H4 (cell line): ENCODE results near the gene PRTFDC1. TPM values are rescaled to one million over a fixed set of nuclear protein-coding genes. Genes with fewer than 3 reads are reported as not detected.

Source experiments
- DNase-seq: peaks from one replicate; pipeline ENCODE4 v3.0.0-alpha.2; 2015; ENCODE audit warnings: low spot score
- total RNA-seq: library from RNA; depleted of rRNA; stranded (reverse); fragments of >200 nt; shearing (Covaris generic); gene quantifications from 2 replicates; pipeline ENCODE4 v1.2.3, GENCODE V29; 2014

PRTFDC1 gene
- total RNA-seq, 1 experiment from 2014 or later, result 22.8 TPM

DNA sequence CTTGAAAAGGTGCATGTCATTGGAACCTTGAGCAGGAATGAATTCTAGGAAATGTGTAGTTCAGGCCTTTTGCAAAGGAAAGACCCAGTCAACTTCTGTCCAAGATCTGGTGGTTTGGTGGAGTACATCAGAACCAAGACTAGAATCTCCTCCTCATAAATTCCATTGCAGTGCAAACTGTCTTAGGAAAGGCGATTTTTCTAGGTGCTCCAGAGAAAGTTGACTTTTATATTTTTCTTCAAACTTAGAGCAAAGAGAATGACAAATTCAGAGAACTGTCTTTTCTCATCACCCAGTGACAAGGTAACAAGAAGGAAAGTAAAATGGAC lies 50.0 kb downstream of the PRTFDC1 start:
- DNase-seq, result no peak

DNA sequence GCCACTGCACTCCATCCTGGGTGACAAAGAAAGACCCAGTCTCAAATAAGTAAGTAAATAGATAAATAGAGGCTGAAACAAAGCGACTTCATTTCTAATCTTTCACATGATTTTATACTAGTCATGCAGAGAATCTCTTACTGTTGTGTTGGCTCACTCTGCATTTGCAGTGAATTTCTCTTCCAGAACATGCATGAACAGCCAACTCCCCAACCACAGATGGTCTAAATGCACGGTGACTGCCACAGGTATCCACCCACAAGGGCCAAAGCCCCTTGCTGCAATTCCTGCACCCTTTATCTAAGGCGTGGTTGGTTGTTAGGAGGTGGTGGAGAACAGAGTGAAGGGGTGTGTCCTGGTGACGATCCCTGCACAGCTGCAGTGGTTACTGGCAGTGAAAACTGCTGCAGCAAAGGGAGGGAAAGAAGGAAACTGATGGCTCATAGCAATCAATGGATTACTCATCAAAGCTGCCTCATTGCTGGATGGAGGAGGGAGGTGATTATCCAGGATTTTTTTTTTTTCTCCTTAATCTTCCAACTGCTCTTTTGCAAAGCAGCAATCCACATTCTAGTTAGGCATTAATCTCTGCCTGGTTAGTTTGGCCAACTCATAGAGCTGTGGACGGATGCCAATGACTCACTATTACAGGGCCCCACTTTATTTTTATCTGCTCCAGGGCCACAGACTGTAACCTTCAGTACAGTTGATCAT lies 50.6 kb downstream of the PRTFDC1 start:
- peak; percentile 54 for DNase-seq

DNA sequence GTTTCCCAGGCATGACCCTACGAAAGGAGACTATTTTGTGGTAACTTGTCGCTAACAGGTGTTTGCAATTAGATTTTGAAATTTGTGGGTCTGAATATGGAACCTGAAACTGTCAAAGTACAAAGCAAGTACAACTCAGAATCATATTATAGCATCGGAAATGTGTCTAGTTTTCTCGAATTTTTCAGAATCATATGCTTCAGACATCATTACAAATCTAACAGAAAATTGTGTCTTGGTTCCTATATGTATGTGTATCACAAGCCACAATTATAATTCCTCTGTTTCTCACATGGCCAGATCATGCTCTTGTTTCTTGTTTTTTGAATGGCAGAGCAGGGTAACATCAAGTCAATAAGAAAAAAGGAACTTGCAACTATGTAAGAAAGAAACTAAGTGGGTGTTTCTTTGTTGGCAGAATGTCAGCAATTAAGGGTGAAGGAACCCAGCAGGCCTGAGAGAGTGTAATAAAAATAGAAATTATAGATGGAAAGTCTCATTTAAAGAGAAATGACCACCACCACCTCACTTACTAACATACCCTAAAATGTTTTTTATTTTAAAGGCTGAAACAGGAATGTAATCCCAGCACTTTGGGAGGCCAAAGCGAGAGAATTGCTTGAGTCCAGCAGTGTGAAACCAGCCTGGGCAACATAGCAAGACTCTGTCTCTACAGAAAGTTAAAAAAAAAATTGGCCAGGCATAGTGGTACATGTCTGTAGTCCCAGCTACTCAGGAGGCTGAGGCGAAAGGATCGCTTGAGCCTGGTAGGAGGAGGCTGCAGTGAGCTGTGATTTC lies 51.3 kb downstream of the PRTFDC1 start:
- no peak for DNase-seq

DNA sequence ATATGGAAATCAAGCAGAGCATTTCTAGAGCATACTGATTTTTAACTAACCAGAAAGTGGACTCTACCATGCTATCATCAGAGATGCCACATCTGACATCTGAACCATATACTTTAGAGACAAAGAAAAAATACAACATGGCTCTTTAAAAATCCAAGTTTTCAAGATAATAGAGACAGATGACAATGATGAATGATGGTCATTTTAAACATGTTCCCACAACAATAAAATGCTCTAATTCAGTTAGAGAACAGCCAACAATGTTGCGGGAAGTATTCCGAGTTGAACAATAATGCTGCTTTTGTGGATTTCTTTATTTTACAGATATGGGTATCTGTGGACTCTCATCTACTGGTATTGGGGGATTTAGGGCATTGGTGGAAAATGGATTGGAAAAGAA lies 52.8 kb downstream of the PRTFDC1 start:
- no peak for DNase-seq

DNA sequence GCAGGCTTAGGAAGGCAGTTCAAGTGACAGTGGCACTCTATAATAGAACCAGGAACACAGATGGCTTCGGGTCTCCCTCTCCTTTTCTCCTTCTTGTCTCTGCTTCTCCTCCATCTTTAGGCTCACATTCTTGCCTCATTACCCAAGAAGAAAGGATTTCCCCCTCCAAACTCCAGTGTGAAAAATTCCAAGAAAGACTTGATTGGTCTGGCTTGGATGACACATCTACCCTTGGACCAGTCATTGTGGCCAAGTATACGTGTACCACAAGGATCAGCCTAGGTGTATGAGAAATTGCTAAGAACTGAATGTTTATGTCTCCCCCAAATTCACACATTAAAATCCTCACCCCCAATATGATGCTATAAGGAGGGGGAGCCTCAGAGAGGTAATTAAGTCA lies 53.9 kb downstream of the PRTFDC1 start:
- DNase-seq, result no peak

DNA sequence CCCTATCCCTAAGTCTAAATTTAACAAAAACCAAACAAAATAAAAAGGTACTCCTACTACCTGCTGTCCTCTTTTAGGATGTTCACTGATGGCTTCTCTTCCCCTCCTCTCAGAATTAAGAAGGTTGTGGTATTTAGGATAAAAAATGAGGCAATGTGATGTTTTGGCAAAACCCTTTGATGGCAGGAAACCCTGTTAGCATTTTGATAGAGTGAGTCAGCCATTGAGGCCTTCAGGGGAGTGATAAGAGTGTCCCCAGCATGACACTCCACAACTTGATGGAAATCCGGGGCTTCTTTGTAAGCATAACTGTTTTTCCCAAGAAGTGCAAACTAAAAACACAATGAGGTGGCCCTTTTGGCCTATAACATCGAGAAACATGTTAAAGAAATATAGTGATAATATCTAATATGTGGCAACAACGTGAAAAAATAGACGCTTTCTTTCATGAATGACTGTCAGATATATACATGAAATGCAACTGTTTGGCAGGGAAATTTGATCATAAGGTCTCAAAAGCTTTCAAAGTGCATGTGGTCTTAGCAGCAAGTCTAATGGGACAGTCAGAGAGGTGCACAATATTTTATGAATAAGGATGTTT lies 55.0 kb downstream of the PRTFDC1 start:
- DNase-seq, result peak; percentile 31

DNA sequence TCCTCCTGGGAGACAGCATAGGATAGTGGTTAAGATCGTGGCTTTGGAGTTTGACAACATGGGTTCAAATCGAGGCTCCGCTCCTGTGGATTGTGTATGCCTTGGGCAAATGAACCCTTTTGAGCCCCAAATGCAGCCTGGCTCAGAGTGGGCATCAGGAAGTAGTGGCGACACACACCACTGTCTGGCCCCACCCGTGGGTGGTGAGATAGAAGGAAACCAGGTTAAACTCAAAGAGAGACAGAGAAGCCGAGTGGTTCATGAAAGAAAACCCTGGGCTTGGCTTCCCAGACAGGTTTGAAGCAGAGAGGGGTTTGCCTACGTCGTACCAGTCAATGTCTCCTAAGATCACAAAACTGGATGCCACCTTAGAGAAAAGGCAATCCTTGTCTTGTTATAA lies 57.7 kb downstream of the PRTFDC1 start:
- DNase-seq, result no peak

DNA sequence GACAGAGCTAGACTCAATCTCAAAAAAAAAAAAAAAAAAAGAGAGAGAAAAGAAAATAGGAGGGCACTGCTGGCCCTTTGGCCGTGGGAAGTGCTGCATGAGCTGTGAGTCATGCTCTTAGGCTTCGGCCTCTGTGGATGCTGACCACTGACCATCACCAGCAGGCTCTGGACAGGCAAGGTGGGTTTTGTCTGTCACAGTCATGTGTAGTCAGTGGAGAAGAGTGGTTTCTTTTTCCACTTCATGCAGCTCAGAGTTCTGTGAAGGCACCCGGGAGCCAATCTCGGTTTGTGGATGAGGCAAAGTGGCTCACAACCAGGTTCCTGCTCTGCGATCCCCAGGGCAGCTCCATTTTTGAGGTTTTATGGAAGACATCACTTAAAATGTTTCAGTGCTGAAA lies 58.1 kb downstream of the PRTFDC1 start:
- peak; percentile 15 for DNase-seq

DNA sequence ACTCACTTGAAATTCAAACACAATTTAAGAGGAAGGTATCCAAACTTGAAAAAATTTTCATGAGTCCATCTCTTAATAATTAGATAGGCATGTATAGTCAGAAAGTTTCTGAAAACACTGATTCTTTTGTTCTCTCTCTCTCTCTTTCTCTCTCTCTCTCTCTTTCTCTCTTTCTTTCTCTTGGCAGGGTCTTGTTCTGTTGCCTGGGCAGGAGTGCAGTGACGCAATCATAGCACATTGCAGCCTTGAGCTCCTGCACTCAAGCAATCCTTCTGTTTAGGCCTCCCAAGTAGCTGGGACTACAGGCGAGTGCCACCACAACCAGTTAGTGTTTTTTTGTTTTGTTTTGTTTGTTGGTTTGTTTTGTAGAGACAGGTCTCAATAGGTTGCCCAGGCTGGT lies 59.3 kb downstream of the PRTFDC1 start:
- no peak for DNase-seq

DNA sequence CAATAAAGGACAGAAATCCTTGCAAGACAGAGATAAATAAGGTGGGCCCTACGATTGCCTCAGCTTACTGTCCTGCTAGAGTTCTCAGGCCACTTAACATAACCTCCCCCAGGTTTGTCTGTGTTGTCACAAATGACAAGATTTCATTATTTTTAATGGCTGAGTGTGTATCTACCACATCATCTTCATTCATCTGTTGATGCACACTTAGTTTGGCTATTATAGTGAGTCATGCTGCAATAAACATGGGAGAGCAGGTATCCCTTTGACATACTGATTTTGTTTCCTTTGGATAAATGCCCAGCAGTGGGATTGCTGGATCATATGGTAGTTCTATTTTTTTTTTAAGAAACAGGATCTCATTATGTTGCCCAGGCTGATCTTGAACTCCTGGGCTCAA lies 60.6 kb downstream of the PRTFDC1 start:
- peak; percentile 79 for DNase-seq

DNA sequence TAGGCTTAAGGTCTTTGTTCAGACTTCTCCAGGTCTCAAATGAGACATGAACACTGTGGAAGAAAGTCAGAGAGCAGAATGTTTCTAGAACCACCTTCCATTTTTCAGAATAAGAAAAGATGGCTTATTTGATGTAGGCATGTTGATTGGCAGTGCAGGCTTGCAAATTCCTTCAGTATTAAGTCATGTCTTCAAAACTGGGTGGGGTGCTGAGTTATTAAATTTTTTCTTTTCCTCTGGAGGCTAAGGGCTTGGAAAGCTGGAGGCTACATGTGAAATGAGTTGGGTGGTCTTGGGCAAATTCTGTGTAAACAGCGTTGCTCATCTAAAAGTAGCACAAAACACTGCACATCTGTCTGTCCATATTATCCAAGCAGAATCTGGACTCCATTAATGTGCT lies 62.8 kb downstream of the PRTFDC1 start:
- DNase-seq, result no peak

DNA sequence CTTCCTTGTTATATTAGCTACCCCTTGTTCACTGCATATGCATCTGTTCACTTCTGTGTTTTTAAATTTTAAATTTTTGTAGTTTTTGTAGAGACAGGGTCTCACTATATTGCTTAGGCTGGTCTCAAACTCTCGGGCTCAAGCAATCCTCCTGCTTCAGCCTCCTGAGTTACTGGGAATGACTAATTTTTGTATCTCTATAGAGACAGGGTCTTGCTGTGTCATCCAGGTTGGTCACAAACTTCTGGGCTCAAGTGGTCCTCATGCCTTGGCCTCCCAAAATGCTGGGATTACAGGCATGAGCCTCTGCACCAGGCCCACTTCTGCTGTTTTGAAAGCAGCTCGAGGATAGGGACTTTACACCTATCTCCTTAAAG lies 64.6 kb downstream of the PRTFDC1 start:
- DNase-seq, result no peak

DNA sequence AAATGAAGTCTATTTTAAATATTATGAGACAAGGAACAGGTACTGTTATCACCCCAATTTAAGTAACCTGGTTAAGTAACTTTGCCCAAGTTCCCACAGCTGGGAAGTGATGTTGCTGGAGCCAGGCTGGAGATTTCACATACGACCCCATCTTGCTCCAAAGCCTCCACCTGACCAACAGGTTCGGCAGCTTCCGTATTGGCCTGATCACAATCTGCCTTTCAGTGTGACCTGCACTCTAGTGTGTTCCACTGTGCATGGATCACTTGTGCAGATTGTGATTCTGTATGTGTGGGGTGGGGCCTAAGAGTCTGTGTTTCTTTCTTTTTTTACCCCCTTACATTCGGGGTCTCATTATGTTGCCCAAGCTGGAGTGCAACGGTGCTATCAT lies 66.1 kb downstream of the PRTFDC1 start:
- DNase-seq, result no peak

DNA sequence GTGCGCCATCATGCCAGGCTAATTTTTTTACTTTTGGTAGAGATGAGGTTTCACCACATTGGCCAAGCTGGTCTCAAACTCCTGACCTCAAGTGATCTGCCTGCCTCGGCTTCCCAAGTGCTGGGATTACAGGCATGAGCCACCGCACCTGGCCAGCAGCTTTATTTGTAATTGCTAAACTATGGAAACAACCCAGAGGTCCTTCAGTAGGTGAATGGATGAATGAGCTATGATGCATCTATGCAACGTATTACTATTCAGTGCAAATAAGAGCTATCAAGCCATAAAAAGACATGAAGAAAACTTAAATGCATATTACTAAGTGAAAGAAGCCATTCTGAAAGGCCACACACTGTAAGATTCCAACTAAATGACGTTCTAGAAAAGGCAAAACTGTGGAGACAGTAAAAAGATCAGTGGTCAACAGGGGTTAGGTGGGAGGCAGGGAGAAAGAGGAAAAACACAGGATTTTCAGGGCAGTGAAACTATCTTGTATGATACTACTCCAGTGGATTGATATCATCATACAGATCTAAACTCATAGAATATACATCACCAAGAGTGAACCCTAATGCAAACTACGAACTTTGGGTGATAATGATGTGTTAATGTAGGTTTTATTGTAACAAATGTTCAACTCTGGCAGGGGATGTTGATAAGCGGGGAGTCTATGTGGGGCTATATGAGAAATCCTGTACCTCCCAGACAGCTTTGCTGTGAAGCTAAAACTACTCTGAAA lies 66.7 kb downstream of the PRTFDC1 start:
- DNase-seq, result no peak

DNA sequence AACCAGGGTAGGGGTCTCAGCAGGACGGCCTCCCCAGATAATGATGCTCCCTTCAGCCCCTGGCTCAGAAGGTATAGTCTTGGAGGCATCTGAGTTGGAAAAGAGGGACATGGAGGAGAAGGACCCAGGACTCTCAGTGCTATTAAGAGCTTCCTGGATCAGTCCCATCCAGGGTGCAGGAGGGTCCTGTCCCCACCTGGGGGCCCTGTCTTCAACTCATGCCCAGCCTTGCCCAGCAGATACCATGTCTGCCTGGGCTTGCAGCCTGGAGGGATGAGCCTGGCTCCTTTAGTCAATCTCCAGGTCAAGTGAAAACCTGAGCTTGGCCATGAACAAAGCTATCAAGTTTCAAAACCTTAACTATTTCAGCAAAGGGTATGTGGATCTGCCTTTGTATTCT lies 67.6 kb downstream of the PRTFDC1 start:
- DNase-seq, result no peak

DNA sequence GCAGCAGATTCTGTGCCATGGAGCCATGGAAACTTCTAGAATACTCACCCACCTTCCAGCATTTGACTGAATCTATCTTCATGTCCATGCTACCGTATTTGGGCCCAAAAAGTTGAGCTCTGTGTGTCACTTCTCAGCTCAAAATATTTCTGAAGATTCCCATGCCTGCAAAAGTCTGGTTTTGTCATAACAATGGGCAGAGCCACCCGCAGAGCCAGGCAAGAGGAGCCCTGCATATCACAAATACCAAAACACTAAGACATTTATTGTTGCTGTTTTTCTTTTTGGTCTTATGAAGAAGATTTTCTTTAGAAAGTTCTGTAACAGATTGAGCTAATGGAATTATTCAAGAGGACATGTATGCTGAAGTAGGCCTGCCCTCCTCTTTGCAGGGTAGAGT lies 68.1 kb downstream of the PRTFDC1 start:
- DNase-seq, result no peak

DNA sequence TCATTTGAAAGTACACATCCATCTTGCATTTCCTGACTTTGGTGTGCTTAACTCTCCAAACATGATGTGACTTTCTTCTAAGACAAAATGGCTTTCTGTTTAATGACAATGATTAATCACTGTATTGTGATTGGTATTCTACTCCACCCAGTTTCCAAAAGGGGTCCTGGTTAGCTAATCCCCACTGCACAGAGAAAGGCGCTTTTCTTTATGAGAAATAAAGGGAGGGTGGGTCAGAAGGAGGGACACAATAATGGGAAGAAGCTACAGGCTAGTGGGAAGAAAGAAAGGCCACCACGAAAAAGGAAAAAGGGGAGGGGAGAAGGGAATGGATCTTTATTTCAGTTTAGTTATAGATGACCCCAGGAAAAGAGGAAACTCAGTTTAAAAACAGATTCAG lies 69.2 kb downstream of the PRTFDC1 start:
- no peak for DNase-seq

DNA sequence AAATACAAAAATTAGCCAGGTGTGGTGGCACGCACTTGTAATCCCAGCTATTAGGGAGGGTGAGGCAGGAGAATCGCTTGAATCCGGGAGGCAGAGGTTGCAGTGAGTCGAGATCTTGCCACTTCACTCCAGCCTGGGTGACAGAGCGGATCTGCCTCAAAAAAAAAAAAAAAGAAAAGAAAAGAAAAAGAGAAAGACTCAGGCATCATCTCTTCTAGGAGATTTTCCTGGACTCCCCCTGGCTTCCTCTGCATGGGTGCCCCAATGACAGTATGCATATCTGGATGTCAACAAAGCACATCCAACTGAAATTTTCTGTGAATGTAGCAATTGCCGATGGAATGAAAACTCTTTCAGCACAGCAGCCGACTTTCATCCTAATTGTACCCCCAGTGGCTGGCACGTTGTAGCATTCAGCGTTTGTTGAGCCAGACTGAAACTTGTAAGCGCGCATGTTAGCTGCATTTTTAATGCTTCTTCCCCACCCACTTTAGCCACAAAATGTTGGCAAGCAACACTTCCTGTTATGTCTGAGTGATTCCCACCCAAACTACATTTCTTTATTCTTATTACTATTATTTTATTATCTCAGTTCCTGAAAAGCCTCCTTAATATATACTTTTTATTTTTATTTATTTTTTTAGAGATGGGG lies 70.2 kb downstream of the PRTFDC1 start:
- DNase-seq, result peak; percentile 70

DNA sequence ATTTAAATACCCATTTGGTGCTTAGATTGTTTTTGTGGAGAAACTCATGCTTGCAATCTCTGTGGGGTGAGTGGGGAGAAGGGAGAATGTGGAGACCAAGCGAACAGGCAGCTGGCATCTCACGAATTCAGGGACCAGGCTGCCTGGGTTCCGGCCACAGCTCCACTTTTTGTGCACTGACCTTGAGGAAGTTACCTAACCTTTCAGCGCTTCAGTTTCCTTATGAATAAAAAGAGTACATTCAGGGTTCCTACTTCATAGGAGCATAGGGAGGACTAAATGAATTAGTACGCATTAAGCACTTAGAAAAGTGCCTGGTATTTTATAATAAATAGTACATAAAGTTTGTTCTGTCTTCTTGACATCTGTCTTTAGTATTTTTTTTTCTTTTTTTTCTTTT lies 72.5 kb downstream of the PRTFDC1 start:
- DNase-seq, result no peak

DNA sequence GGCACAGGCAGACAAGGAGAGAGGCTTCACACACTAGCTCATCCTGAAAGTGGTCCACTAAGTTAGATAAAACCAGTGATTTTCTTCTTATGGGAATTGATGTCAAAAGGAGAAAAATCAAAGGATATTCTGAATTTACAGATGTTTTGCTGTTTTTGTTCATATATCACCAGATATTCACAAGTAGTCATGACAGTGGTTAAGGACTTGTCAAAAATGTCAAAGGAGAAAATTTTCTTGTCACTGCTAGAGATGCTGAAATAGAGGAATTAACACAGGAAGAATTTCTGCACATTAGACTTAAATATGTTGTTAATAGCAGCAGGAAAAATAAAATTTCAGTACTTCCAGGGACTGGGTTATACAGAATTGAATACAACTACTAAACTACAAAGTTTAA lies 78.3 kb downstream of the PRTFDC1 start:
- DNase-seq, result no peak

DNA sequence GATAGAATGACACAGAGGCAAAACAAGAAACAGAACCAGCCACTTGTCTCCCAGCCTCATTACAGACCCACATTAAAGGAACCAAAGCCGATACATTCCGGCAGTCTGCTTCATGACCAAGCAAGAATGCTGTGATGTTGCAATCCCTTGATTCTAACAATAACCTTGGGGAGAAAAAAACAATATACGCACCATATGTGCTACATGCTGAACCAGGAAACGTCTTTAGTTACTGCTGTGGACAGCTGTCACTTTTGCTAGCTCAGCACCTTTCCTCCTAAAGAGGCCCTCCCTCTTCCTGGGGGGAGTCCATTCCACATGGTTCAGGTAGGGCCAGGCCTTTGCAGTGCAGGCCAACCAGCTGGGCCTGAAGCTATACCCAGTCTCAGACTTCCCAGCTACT lies 79.1 kb downstream of the PRTFDC1 start:
- peak; percentile 86 for DNase-seq

DNA sequence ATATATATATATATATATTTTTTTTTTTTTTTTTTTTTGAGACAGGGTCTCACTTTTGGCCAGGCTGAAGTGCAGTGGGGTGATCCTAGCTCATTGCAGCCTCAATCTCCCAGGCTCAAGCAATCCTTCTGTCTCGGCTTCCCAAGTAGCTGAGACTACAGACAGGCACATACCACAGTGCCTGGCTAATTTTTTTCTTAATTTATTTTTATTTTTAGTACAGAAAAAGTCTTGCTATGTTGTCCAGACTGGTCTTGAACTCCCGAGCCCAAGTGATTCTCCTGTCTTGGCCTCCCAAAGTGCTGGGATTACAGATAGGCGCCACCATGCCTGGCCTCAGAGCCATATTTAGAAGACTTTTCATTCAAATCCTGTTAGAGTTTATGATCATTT lies 79.6 kb downstream of the PRTFDC1 start:
- no peak for DNase-seq
